Measurements from ENCODE around the gene SEPHS1.

Gene SEPHS1

GRCh38 chr10:13373644-13374043, 25.6 kb upstream of the SEPHS1 start:
- no peak for TF ChIP-seq CTCF (IDR thresholded peaks at IDR 0.05)

- no peak for TF ChIP-seq CTCF (IDR thresholded peaks at IDR 0.05)
Measured at GRCh38 chr10:13372524-13372923, 24.4 kb upstream of the SEPHS1 start.

GRCh38 chr10:13371897-13372470, 23.9 kb upstream of the SEPHS1 start:
- peak; percentile 95 for TF ChIP-seq CTCF (IDR thresholded peaks at IDR 0.05)

GRCh38 chr10:13366891-13367290, 18.8 kb upstream of the SEPHS1 start:
- TF ChIP-seq CTCF (IDR thresholded peaks at IDR 0.05): no peak

- no peak for TF ChIP-seq CTCF (IDR thresholded peaks at IDR 0.05)
Measured at GRCh38 chr10:13365831-13366230, 17.7 kb upstream of the SEPHS1 start.

GRCh38 chr10:13365243-13365642, 17.1 kb upstream of the SEPHS1 start:
- TF ChIP-seq CTCF (IDR thresholded peaks at IDR 0.05): no peak

- TF ChIP-seq CTCF (IDR thresholded peaks at IDR 0.05): no peak
Measured at GRCh38 chr10:13360587-13360986, 12.5 kb upstream of the SEPHS1 start.

GRCh38 chr10:13356392-13356791, 8.3 kb upstream of the SEPHS1 start:
- no peak for TF ChIP-seq CTCF (IDR thresholded peaks at IDR 0.05)

All from LNCAP (cell line).